Ascending aorta (tissue), 2 donors: ENCODE data around the gene EBLN1. TPM values are rescaled to one million over a fixed set of nuclear protein-coding genes. Genes with fewer than 3 reads are reported as not detected.

Experiments
- DNase-seq, 2 donors: peaks; one replicate each; pipeline ENCODE4 v3.0.0-alpha.2; 2019; ENCODE audit warnings: low spot score in 2 of 2
- H3K27ac ChIP-seq, 2 donors: fragments of 200-600 bp; sonication (generic); one replicate each; pipeline ENCODE4 v1.5.1; 2016 to 2017; ENCODE audit warnings: mild to moderate bottlenecking in 1 of 2
- H3K27me3 ChIP-seq: fragments of 200-600 bp; sonication (generic); one replicate; pipeline ENCODE4 v1.5.1; 2017
- H3K36me3 ChIP-seq, 2 donors: fragments of 200-600 bp; sonication (generic); one replicate each; pipeline ENCODE4 v1.5.1; 2016
- H3K4me1 ChIP-seq, 2 donors: fragments of 200-600 bp; sonication (generic); one replicate each; pipeline ENCODE4 v1.5.1; 2016 to 2017; ENCODE audit warnings: mild to moderate bottlenecking in 1 of 2
- H3K4me3 ChIP-seq, 2 donors: fragments of 200-600 bp; sonication (generic); one replicate each; pipeline ENCODE4 v1.5.1; 2016 to 2017; ENCODE audit warnings: mild to moderate bottlenecking in 1 of 2
- H3K9me3 ChIP-seq, 2 donors: fragments of 200-600 bp; sonication (generic); one replicate each; pipeline ENCODE4 v1.5.1; 2016
- intact Hi-C: fragments of 100-400 bp; cut with DNase I; formaldehyde crosslinking; loops from one replicate; pipeline ENCODE4 v1.15.1; 2023
- total RNA-seq: library from RNA; depleted of rRNA; stranded (reverse); fragments of >200 nt; gene quantifications from one replicate; pipeline ENCODE4 v1.1.0, GENCODE V29; 2016
- TF ChIP-seq, protein P1 (sequence below), 3 experiments: fragments of 200-600 bp in 2 of 3; fragments of 450-650 bp in 1 of 3; sonication (generic) in 2 of 3; IDR thresholded peaks; one replicate each; pipeline ENCODE4 v1.5.1; 2016 to 2019; ENCODE audit warnings: antibody characterized with exemption in 3 of 3, mild to moderate bottlenecking in 1 of 3, moderate library complexity in 1 of 3

The EBLN1 gene
- total RNA-seq, 1 donor from 2014 or later = not detected

DNA sequence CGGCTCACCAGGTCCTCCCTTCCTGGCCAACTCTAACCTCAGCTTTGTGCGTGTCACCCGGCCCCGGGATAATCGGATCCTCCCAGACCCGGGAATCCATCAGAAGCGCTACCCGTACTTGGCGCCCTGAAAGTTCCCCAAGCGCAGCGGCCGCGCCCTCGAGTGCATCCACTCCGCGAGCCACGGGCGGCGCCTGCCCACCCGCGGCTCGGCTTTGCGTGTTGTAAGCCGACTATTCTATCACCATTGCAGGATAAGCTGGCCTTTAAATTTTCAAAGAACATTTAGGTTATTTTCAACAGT, 35.7 kb upstream of the EBLN1 start:
- Histone ChIP-seq H3K4me3 (peak overlapping the region; percentile 81 to 93), H3K36me3 (no peaks in the 10 kb centered on the region), H3K9me3 (no peaks in the 10 kb centered on the region), H3K27me3 (no peaks in the 10 kb centered on the region), H3K4me1 (no peaks in the 10 kb centered on the region), H3K27ac (peak overlapping the region; percentile 98)
- DNase-seq = peak in 1 of 2 donors; percentile 77
- intact Hi-C loops = loop anchor here (2.0 to 10.0 kb wide), 9 partner anchors 63 to 814 kb away; partner anchors contain the start of genes COMMD3, DNAJC1, PIP4K2A and SKIDA1
- TF ChIP-seq, protein P1, sequence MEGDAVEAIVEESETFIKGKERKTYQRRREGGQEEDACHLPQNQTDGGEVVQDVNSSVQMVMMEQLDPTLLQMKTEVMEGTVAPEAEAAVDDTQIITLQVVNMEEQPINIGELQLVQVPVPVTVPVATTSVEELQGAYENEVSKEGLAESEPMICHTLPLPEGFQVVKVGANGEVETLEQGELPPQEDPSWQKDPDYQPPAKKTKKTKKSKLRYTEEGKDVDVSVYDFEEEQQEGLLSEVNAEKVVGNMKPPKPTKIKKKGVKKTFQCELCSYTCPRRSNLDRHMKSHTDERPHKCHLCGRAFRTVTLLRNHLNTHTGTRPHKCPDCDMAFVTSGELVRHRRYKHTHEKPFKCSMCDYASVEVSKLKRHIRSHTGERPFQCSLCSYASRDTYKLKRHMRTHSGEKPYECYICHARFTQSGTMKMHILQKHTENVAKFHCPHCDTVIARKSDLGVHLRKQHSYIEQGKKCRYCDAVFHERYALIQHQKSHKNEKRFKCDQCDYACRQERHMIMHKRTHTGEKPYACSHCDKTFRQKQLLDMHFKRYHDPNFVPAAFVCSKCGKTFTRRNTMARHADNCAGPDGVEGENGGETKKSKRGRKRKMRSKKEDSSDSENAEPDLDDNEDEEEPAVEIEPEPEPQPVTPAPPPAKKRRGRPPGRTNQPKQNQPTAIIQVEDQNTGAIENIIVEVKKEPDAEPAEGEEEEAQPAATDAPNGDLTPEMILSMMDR (IDR thresholded peaks at IDR 0.05) = no peak

DNA sequence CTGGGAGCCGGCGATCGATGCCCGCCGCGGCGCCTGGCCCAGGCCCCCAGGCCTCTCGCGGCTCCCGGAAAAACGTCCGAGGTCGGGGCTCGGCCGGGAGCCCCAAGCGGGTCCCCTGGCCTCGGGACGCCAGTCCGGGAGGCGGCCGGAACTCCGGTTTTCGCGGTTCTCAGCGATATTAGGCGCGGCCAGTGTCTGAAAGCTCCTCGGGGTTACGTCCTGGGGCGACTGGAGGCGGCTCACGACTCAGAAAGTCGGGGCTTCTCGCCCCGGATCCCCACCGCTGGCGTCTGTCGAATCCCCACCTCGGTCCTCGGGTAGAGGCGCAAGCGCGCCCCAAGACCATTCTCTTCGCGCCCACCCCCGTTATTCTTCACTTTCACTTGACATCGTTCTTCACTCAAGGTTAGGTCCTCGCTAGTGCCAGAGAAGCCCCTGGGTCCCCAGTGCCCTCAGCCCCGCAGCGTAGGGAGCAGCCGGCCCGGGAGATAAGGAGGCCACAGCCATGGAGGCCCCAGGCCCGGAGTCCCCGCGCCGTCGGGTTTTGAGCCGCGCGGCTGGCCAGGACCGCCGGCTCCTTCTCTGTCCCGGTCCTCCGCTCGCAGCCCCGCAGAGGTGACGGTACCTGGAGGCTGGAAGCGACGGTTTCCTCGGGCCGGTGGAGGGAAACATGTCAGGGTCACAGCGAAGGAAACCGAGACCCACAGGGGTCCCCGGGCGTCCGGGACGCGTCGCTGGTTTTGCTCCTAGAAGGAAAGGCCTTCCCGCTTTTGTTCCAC, 35.2 kb upstream of the EBLN1 start:
- Histone ChIP-seq H3K4me3 (peak overlapping the region; percentile 81 to 93), H3K9me3 (no peaks in the 10 kb centered on the region), H3K27ac (peak overlapping the region; percentile 98), H3K36me3 (no peaks in the 10 kb centered on the region), H3K4me1 (no peaks in the 10 kb centered on the region), H3K27me3 (no peaks in the 10 kb centered on the region)
- TF ChIP-seq, protein P1 (IDR thresholded peaks at IDR 0.05) = no peak
- peak in 1 of 2 donors; percentile 67 for DNase-seq
- intact Hi-C loops = loop anchor here (1.0 to 10.0 kb wide), 10 partner anchors 24 to 814 kb away; partner anchors contain the start of genes COMMD3, DNAJC1, PIP4K2A and SKIDA1

DNA sequence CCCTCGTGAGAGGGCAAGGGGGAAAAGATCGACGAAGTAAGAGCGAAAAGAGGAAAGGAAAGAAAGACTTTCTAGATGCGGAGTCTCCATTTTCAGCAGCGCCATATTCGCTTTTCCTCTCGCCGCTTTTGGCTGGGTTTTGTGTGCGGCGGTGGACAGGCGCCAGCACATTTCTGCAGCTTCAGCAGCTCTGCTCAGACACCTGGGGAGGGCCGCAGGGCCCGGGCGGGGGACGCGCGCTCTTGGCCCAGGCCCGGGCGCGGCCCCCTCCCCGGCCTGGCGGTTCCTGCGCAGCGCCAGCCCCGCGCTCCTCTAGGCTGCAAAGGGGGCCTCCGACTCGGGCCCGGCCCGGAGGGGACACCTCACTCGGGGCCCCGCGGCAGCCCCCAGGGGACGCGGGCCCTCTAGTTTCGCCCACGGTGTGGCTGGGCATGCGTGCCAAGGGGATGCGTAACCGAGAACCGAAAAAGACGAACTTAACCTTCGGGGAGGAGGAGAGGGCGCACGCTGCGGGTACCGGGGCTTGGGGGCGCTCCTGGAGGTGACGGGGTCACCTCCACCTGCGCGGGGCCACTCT, 34.5 kb upstream of the EBLN1 start:
- Histone ChIP-seq H3K4me3 (peak overlapping the region; percentile 81 to 93), H3K36me3 (no peaks in the 10 kb centered on the region), H3K9me3 (no peaks in the 10 kb centered on the region), H3K27ac (peak overlapping the region; percentile 98), H3K27me3 (no peaks in the 10 kb centered on the region), H3K4me1 (no peaks in the 10 kb centered on the region)
- intact Hi-C loops = loop anchor here (1.0 to 10.0 kb wide), 10 partner anchors 23 to 815 kb away; partner anchors contain the start of genes COMMD3, DNAJC1, PIP4K2A and SKIDA1
- TF ChIP-seq, protein P1 (IDR thresholded peaks at IDR 0.05) = no peak
- peak in 1 of 2 donors; percentile 71 for DNase-seq

DNA sequence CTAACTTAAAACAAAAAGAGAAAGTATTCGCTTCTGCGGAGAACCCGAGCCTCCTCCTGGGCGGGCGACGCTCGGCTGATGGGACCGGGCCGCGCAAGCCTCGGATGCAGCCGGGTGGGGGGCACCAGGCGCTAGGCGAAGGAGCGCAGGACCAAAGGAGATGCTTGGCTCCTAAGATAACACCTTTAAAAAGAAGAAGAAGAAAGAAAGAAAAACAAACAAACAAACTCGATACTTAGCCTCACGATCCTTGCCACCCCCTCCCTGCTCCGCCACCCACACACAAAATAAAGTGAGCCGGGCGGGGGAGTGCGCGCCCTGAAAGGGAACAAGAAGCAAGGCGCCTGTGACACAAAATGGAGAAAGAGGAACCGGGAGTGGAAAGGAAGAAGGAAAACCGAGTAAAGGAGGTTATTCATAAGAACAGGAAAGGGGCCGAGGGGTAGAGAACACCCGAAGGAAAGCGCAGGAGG, 34.0 kb upstream of the EBLN1 start:
- Histone ChIP-seq H3K27ac (peak overlapping the region; percentile 98), H3K27me3 (no peaks in the 10 kb centered on the region), H3K4me1 (no peaks in the 10 kb centered on the region), H3K9me3 (no peaks in the 10 kb centered on the region), H3K4me3 (peak overlapping the region; percentile 81 to 93), H3K36me3 (no peaks in the 10 kb centered on the region)
- DNase-seq = peak in 1 of 2 donors; percentile 81
- TF ChIP-seq, protein P1 (IDR thresholded peaks at IDR 0.05) = no peak
- intact Hi-C loops = loop anchor here (1.0 to 10.0 kb wide), 10 partner anchors 22 to 816 kb away; partner anchors contain the start of genes COMMD3, DNAJC1, PIP4K2A and SKIDA1

DNA sequence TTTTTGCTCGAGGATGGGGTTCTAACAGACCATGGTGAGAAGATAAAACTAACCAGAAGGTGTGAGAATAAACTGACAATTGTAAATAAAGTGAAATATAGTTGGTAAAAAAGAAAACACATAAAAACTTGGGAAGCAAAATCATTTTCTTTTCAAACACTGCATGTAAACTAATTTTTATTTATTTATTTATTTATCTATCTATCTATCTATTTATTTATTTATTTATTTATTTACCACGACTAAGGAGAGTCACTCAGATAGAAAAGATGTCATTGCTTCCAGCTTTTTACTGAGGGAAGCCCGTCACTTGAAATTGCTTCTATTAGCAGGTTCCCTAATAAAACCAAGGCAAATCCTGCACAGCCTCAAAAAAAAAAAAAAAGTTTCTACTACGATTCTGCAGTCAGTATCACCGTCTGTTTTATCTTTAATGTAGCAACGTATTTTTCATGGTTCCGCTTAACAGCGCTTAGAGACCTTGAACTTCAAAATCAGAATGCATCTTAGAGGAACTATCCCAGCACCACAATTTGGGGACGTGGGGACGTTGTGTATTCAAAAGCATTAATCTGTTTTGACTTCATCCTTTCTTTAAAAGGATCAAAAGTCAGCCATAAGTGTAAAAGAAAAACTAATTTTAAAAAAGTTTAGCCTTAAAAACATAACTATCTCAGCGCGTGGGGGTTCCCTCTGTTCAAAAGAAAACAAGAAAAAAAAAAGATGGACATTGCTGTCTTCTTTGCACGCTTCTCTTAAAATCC, 33.3 kb upstream of the EBLN1 start:
- H3K4me1 ChIP-seq = no peaks in the 10 kb centered on the region
- H3K36me3 ChIP-seq = no peaks in the 10 kb centered on the region
- TF ChIP-seq, protein P1 (IDR thresholded peaks at IDR 0.05) = no peak
- peak overlapping the region; percentile 81 to 93 for H3K4me3 ChIP-seq
- H3K27ac ChIP-seq = peak overlapping the region; percentile 98
- intact Hi-C loops = loop anchor here (5.0 to 10.0 kb wide), 7 partner anchors 186 to 816 kb away; partner anchors contain the start of genes DNAJC1, PIP4K2A and SKIDA1
- H3K27me3 ChIP-seq = no peaks in the 10 kb centered on the region
- no peaks in the 10 kb centered on the region for H3K9me3 ChIP-seq
- DNase-seq = no peak
